Measurements from ENCODE around the gene S100A12. TPM values are rescaled to one million over a fixed set of nuclear protein-coding genes. Genes with fewer than 3 reads are reported as not detected.
"Not testable (repeated sequence)": the region's sequence is repeated elsewhere in the genome, so short reads cannot be mapped to it uniquely, and the experiment has no call there.

Gene S100A12
- 10 to 100 TPM in 1 of 12 donors, 1 to 10 TPM in 5, under 1 TPM in 4, not detected in 2; 0.53 to 14.5 (median 1.2) TPM for polyA plus RNA-seq (ENCODE audit: insufficient read length in 12 of 12)
- long read RNA-seq, donor 1, partial matches to known transcripts: 0 of 3 reads
- long read RNA-seq, donor 1, other reads (novel, unspliced or antisense): 0 of 3 reads
- long read RNA-seq, donor 2, partial matches to known transcripts: 0 of 3 reads
- long read RNA-seq, donor 2, other reads (novel, unspliced or antisense): 0 of 3 reads
- long read RNA-seq, donor 3, partial matches to known transcripts: 0 of 1 reads
- long read RNA-seq, donor 3, other reads (novel, unspliced or antisense): 0 of 1 reads
- long read RNA-seq, donor 4, partial matches to known transcripts: 0 of 1 reads
- long read RNA-seq, donor 4, other reads (novel, unspliced or antisense): 0 of 1 reads
- long read RNA-seq, donor 5, partial matches to known transcripts: 0 of 2 reads
- long read RNA-seq, donor 5, other reads (novel, unspliced or antisense): 0 of 2 reads
- long read RNA-seq, donor 6, partial matches to known transcripts: 0 of 4 reads
- long read RNA-seq, donor 6, other reads (novel, unspliced or antisense): 0 of 4 reads
- long read RNA-seq, donor 7, partial matches to known transcripts: 0 of 1 reads
- long read RNA-seq, donor 7, other reads (novel, unspliced or antisense): 0 of 1 reads
- long read RNA-seq, donor 8, partial matches to known transcripts: 0 of 3 reads
- long read RNA-seq, donor 8, other reads (novel, unspliced or antisense): 0 of 3 reads
- long read RNA-seq, donor 9, partial matches to known transcripts: 0 of 4 reads
- long read RNA-seq, donor 9, other reads (novel, unspliced or antisense): 0 of 4 reads
- long read RNA-seq, donor 10, partial matches to known transcripts: 0 of 1 reads
- long read RNA-seq, donor 10, other reads (novel, unspliced or antisense): 0 of 1 reads
- long read RNA-seq, donor 11, partial matches to known transcripts: 0 of 2 reads
- long read RNA-seq, donor 11, other reads (novel, unspliced or antisense): 0 of 2 reads

DNA sequence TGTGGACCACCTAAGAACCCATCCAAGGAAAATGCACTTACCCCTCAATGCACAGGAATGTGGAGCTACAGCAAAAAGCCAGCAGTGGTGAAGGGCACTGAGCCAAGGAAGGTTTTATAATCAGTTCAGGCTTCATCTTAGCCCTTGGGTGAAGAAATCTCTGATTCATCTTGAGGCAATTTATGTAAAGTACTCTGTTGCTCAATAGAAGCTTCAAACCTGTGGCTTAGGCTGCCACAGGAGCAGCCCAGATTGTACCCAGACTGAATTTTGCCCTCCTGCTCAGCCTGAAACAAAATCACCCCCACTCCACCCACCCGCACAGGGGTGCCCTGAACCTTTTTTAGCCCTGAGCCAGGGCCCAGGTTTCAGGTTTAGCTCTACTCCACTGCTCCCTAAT is at the start of gene S100A12:
Gene S100A12 (minus strand): TSS at position 111 of the 400 bp plus-strand sequence. CDS start 1,029 bp downstream, outside the sequence.
- DNase-seq: no peak

DNA sequence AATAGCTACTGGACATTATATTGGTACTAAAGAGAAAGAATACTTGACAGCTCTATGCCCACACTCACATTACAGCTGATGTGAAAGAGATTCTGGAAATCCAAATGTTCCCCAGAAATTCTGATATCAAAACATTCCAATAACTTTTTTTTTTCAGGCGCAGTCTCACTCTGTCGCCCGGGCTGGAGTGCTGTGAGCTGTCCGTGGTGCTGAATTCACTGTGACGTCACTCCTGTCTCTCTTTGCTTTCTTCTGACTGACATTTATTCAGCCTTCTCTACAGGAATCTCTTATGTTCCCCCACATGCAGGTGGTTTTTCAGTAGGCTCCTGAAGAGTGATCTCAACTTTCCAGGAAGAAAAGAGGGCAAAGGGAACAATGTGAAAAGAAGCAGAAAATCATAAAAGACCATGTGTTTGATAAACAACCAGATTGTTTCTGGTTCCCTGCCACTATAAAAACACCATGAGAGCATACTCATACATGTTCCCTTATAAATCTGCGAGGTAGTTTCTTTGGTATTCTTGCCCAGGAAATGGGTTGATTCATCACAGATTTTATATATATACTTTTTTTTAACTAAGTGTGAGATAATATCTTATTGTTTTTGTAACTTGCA is 47.1 kb upstream of the S100A12 start:
- DNase-seq: peak; percentile 85

DNA sequence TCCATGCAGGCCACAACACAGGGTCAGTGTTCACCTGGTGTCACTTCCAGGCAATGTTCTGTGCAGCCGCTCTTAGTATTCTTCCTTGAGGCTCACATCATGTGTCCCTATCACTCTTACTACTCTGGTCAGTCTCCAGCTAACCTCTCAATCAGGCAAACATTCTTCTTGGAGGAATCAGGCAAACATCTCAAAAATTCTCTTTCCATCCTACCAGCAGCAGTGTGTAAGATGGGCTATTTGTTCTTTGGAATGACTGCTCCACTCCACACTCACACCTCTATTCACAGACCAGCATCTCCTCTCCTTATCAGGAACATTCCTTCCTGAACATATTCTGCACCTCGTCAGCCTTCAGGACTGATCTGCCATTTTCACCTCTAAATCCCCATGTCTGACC is 44.9 kb upstream of the S100A12 start:
- DNase-seq: no peak

DNA sequence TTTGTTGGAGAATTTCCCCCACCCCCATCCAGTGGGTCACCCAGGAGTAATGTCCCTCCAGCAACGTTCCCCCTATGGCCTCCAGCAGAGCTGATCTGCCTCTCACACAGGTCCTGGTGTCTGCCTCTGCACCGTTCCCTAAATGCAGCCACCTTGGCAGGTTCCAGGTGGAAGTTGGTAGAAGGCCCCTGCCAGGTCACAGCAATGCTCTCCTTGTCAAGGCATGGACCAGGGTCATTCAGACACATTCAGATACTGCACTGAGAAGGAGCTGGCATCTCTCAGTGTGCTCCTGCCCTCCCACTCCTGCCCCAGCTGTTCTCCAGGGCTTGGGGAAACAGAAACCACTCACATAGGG is 44.0 kb upstream of the S100A12 start:
- DNase-seq: not testable (repeated sequence)

DNA sequence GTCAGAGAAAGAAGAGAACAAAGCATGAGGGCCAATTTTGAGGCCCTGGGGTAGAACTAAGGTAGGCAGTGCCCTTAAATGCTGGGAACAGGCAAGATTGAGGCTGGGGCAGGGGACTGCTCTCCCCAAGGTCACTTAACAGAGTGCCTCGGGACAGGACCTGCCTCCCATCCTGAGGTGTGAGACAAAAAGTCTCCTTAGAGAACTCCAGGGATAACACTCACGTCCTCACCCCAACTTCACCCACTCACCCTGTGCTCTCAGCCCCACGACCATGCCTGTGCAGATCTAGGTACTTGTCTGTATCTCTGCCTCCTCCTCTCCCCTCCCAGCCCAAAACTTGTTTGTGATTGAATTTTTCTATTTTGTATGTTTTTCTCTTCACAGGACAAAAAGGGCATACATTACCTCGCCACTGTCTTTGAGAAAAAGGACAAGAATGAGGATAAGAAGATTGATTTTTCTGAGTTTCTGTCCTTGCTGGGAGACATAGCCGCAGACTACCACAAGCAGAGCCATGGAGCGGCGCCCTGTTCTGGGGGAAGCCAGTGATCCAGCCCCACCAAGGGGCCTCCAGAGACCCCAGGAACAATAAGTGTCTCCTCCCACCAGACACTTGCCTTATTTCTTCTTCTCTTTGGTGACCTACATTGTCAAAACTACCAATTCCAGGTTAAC is 43.5 kb upstream of the S100A12 start:
- DNase-seq: not testable (repeated sequence)

DNA sequence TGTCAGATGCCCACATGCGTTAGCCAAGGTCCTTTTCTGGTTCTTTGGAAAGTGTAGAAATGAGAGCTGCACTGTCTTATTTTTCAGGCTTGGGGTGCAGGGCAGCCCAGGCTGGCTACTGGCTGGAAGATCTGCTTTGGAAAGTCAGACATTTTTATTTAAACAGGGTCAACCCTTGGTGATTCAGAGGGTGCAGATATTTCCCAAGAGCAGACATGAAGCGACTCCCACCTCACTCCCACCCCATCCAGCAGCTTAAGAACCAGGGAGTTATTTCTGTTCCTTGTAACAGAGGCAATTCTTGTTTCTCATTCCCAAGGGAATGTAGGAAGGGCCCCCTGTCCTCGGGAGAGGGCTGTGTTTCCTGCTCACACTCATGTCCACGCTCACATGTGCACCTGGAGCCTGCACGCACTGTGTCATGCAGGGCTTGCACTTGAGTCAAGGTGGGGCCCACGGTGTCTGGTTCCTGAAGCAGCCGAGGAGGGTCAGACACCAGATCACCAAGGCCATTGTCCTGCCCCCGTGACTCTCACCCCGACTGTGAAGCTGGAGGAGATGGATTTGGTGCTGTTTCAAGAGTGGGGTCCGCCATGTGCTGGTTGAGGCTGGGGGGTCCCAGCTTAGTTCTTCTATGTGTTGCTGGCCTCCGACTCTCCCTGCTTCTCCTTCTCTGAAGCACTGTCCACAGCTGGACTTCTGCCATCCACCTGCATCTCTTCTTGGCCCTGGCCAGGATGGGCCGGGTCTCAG is 41.9 kb upstream of the S100A12 start:
- no peak for DNase-seq

DNA sequence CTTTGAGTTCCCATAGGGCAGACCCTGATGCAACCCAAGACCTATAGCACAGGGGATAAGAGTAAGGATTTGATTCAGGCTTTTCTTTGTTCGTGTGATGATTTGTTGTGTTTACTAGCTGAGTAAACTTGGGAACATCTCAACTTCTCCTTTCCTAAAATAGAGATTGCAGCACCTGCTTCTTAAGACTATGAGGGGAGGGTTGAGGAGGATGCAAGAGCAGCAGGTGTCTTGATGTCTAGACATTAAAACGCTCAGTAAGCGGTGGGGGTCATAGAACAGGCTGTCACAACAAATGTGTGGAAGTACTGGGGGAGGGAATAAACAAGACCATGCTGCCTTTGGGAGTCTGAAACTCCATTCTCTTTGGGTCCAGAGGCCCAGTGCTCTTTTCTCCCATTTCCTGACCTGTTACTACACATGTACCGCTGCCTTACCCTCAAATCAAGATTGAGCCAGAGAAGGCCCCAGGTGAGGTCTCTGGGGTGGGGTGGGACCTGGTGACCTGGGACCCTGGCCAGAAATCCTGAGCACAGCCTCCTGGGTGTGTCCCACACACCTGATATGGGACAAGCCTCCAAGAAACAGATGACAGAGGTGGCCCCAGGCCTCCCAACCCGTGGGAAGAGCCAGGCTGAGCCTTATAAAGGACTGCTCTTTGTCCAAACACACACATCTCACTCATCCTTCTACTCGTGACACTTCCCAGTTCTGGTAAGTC is 40.6 kb upstream of the S100A12 start, which contains the start of gene S100A7A:
Gene S100A7A (plus strand): TSS at position 671 of the 721 bp plus-strand sequence. CDS start 1,563 bp downstream, outside the sequence.
- DNase-seq: no peak

DNA sequence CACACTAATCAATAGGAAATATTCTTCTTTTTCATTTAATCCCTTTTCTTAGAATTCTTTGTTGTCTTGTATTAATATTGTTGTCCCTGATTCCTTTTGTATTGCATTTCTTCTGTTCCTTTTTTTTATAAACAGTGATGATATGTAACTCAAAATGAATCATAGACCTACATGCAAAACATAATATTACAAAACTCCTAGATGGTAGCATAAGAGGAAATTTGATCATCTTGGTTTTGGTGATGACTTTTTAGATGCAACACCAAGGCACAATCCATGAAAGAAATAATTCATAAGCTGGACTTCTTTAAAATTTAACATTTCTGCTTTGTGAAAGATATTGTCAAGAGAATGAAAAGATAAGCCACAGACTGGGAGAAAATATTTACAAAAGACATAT is 38.5 kb upstream of the S100A12 start:
- not testable (repeated sequence) for DNase-seq

DNA sequence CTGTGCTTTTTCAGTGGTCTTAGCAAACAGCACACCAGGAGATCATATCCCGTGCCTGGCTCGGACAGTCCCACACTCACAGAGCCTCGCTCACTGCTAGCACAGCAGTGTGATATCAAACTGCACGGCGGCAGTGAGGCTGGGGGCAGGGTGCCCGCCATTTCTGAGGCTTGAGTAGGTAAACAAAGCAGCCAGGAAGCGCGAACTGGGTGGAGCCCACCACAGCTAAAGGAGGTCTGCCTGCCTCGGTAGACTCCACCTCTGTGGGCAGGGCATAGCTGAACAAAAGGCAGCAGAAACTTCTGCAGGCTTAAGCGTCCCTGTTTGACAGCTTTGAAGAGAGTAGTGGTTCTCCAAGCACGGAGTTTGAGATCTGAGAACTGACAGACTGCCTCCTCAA is 31.9 kb upstream of the S100A12 start:
- DNase-seq: not testable (repeated sequence)

DNA sequence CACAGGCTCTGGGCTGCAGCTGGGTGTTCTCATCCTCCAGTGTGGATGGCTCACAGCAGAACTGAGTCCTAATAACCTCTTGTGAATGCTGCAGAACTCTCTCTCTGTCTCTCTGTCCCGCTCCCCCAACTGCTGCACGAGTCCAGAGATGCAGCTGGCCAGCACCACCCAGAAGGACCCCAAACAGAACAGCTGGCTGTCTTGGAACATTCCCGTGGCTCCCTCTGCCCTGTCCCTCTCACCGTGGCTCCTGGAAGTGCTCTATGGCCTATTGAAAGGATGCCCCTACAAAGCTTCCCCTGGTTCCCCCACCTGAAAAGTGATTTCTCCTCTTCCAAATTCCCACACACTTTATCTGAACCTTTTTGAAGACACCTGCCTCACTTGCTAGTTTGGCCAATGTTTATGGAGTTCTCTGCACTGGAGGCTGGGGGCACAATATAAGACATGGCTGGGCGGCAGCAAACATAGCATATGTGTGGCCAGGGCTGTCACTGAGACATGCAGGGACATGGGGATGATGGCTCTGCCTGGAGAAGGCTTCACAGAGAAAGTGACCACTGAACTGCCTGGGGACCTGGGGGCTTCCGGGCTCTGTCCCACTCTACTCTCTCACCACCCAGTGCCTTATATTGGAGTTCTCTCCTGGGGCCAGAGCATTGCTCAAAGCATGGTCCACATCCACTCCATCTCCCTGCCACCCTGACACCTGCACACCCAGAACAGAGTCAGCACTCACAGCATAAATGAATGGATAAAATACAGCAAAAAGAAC is 30.6 kb upstream of the S100A12 start:
- DNase-seq: not testable (repeated sequence)

DNA sequence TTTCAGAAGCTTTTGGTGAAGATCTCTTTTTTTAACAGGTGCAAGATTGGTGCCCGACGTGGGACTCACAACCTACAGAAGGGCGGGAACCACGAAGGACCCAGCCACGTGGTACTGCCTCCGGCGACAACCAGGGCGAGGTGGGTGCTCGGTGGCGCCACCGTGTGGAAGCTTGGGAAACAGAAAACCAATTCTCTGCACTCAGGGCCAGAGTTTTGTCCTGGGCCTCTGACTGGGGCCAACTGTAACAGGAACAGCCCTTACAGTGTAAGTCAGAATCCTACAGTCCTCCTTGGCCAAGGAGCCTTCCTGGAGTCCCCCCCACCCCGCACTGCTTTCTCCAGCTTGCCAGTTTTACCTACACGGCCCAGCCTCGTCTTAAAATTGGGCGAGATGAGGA is 29.3 kb upstream of the S100A12 start:
- DNase-seq: no peak

DNA sequence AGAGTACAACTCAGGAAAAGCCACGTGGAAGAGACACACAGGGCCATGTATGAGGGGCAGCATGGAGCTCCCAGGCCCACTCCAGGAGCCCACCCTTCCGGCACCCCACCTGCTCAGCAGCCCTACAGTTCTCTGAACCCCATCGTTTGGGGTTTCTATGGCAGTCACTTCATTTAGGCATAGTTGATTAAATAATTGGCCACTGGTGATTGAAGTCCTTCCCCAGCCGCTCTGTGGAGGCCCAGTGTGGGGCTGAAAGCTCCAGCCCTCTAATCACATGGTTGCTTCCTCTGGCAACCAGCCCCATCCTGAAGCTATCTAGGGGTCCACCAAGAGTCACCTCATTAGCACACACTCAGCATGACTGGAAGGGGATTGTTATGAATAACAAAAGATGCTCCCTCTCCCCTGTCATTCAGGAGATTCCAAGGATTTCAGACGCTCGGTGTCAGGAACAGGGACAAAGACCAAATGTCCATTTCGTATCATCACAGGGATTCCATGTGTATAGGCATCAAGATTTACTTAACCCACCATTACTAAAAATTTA is 28.7 kb upstream of the S100A12 start:
- no peak for DNase-seq

DNA sequence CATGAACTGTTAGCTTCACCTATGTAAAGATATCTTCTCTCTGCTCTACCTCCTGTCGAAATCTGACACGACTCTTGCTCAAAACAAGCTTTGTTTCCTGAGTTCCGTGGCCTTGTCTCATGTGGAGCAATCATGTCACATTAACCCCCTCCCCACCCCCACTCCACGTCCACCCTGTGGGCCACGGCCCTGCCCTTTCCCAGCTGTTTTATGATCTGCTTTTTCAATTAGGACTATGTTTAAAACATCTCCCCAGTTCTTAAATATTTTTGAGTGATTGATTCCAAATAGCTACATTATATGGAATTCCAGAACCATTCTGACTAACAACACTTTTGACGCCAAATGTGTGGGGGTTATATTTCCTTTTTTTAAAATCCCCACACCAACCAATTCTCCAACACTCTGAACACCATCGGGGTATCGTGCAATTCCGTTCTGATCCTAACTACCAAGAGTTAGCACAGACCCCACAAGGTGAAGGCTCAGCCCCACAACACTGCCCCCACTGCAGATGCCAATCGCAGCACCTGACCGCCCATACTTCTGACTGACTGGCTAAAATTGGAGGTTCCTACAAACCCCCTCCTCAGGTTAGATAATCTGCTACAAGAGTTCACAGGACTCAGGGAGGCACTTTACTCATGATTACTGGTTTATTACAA is 28.1 kb upstream of the S100A12 start:
- DNase-seq: no peak

DNA sequence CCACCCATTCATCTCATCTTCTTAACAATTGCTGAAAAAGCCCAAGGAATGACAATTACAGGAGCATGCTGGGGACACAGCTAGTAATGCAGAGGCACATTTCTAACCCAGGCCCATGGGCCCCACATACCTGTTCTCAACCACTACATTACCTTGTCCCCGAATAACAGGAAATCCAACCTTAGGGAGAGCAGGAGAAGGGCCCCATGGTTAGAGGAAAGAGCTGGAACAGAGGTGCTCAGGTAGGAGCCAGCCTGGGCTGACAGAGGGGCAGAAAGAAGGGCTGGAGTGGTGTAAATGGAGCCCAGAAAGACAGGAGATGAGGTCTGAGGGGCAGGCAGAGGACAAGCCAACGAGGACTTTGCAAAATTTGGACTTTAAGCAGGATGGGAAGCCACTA is 26.8 kb upstream of the S100A12 start:
- no peak for DNase-seq

DNA sequence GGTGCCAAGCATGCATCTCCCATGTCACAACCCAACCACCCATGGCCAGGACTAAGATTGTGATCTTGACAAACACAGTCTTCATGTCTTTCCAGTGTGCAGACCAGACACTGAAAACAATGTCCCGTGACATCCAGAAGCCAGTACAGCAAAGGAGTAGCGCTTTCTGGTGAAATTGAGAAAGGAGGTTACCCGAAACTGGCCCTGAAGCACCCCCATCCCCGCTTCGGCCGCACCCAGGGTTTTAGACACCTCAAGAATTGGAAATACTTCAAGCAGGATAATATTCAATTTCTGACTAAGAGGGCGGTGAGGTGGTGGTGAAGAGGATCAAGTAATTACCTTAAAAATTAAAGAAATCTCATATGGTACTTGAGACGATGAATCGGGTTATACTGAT is 26.0 kb upstream of the S100A12 start:
- no peak for DNase-seq

DNA sequence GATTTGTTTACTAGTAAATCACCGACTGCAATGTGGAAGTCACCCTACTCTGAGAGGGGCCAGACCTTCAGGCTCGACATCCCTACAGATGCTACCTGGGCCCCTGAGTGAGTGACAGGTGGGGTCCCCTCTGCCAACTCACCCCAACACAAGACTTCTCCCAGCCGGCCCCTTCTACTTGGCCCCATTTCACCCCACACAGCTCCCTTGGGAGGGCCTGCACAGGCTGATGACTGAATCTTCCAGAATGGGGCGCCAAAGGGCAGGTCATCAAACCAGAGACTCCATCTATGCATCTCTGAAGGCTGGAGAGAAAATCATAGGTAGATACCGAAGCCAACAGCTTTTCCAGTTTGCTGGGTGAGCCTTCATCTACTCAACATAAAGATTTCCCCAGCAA is 24.8 kb upstream of the S100A12 start:
- DNase-seq: no peak

DNA sequence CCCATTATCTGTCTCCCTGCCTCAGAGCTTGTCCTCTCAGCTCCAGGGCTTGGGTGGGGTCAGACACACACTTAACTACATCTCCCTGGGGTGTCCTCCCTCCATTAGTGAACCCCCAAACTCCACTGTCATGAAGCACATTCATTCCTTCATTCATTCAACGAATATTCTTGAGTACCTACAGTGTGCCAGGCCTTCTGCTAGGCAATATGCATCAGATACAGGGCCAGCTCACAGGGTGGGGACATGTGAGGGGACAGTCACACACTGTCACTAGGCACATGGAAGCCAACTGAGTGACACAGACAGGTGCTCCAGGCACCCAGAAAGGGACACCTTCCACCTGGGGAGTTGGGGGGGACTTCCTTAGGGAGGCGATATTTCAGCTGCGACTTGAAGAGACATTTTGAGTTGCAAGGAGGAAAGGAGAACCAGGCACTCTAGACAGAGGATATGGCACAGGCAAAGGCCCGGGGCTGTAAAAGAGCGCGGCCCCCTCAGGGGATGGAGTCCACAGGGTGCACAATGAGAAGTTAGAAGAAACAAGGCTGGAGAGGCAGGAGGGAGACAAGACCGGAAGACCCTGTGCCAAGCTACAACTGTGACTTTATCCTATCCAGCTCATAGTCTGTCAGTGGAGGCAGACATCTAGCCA is 24.1 kb upstream of the S100A12 start:
- DNase-seq: no peak
